T-helper 1 cell (primary cell): ENCODE results near the gene TTC33.
"Not testable (repeated sequence)": the region's sequence is repeated elsewhere in the genome, so short reads cannot be mapped to it uniquely, and the experiment has no call there.

Experiments used
- DNase-seq, 5 donors: peaks; one replicate each; pipeline ENCODE4 v3.0.0-alpha.2; 2012 to 2020

TTC33 gene

GRCh38 chr5:40779561-40779960, 23.8 kb upstream of the TTC33 start:
- DNase-seq: no peak

- DNase-seq: no peak
Measured at GRCh38 chr5:40778133-40778532, 22.4 kb upstream of the TTC33 start.

- DNase-seq: no peak
Measured at GRCh38 chr5:40776658-40776977, 20.9 kb upstream of the TTC33 start.

- DNase-seq: no peak
Measured at GRCh38 chr5:40775846-40776657, 20.3 kb upstream of the TTC33 start.

- no peak for DNase-seq
Measured at GRCh38 chr5:40775085-40775845, 19.5 kb upstream of the TTC33 start.

GRCh38 chr5:40774623-40775022, 18.9 kb upstream of the TTC33 start:
- no peak for DNase-seq

GRCh38 chr5:40770764-40771163, 15.0 kb upstream of the TTC33 start:
- DNase-seq: no peak

- DNase-seq: no peak
Measured at GRCh38 chr5:40762705-40763104, 6.9 kb upstream of the TTC33 start.

GRCh38 chr5:40757400-40757799, 1.6 kb upstream of the TTC33 start:
- DNase-seq: no peak

- DNase-seq: peak; percentile 30 to 78 (median 45)
Measured at GRCh38 chr5:40755093-40755406, 711 bp downstream of the TTC33 start.

GRCh38 chr5:40754381-40755092, 1.2 kb downstream of the TTC33 start:
- DNase-seq: peak in 1 of 5 donors; percentile 56

GRCh38 chr5:40746703-40747102, 9.1 kb downstream of the TTC33 start:
- no peak for DNase-seq

- no peak for DNase-seq
Measured at GRCh38 chr5:40743771-40744170, 12.0 kb downstream of the TTC33 start.

GRCh38 chr5:40738502-40738901, 17.3 kb downstream of the TTC33 start:
- no peak for DNase-seq

GRCh38 chr5:40736103-40736875, 19.5 kb downstream of the TTC33 start:
- peak in 1 of 5 donors; percentile 66 for DNase-seq

- DNase-seq: no peak
Measured at GRCh38 chr5:40735609-40736008, 20.2 kb downstream of the TTC33 start.

GRCh38 chr5:40734986-40735385, 20.8 kb downstream of the TTC33 start:
- no peak for DNase-seq

GRCh38 chr5:40733879-40734563, 21.7 kb downstream of the TTC33 start:
- DNase-seq: no peak

GRCh38 chr5:40733434-40733833, 22.3 kb downstream of the TTC33 start:
- no peak for DNase-seq

- not testable (repeated sequence) for DNase-seq
Measured at GRCh38 chr5:40722497-40722911, 33.3 kb downstream of the TTC33 start.

GRCh38 chr5:40720069-40720468, 35.7 kb downstream of the TTC33 start:
- DNase-seq: no peak

- no peak for DNase-seq
Measured at GRCh38 chr5:40717281-40717680, 38.5 kb downstream of the TTC33 start.
